C4-2B (cell line): ENCODE measurements around the gene TXNRD3.

Source experiments
- ZFX ChIP-seq: fragments of 450-650 bp; IDR thresholded peaks from 2 replicates; pipeline ENCODE4 v1.6.1; 2017
- TF ChIP-seq, protein P1 (sequence below): fragments of 450-650 bp; conservative IDR thresholded peaks from 2 replicates; pipeline ENCODE4 v1.5.1; 2017; ENCODE audit warnings: mild to moderate bottlenecking

GRCh38 chr3:126646674-126647073 lies 8.2 kb downstream of the TXNRD3 start:
- TF ChIP-seq, protein P1, sequence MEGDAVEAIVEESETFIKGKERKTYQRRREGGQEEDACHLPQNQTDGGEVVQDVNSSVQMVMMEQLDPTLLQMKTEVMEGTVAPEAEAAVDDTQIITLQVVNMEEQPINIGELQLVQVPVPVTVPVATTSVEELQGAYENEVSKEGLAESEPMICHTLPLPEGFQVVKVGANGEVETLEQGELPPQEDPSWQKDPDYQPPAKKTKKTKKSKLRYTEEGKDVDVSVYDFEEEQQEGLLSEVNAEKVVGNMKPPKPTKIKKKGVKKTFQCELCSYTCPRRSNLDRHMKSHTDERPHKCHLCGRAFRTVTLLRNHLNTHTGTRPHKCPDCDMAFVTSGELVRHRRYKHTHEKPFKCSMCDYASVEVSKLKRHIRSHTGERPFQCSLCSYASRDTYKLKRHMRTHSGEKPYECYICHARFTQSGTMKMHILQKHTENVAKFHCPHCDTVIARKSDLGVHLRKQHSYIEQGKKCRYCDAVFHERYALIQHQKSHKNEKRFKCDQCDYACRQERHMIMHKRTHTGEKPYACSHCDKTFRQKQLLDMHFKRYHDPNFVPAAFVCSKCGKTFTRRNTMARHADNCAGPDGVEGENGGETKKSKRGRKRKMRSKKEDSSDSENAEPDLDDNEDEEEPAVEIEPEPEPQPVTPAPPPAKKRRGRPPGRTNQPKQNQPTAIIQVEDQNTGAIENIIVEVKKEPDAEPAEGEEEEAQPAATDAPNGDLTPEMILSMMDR = no peak
- no peak for TF ChIP-seq ZFX
